Hepatocyte (in vitro differentiated cells): Measurements from ENCODE around the gene MAP3K4. TPM values are rescaled to one million over a fixed set of nuclear protein-coding genes. Genes with fewer than 3 reads are reported as not detected.

Experiments
- DNase-seq: peaks from one replicate; pipeline ENCODE4 v3.0.0-alpha.2; 2016; ENCODE audit warnings: low spot score
- H2AFZ ChIP-seq: fragments of 200-600 bp; sonication (generic); 2 replicates; pipeline ENCODE4 v1.6.0; 2016; ENCODE audit warnings: antibody characterized with exemption, mild to moderate bottlenecking
- H3K27ac ChIP-seq: fragments of 200-600 bp; sonication (generic); 2 replicates; pipeline ENCODE4 v1.5.1; 2016; ENCODE audit warnings: mild to moderate bottlenecking
- H3K27me3 ChIP-seq: fragments of 200-600 bp; sonication (generic); 2 replicates; pipeline ENCODE4 v1.6.1; 2016
- H3K36me3 ChIP-seq: fragments of 200-600 bp; sonication (generic); replicated peaks from 2 replicates; pipeline ENCODE4 v1.5.1; 2016; ENCODE audit warnings: low read depth; ENCODE audit not compliant: insufficient read depth
- H3K4me1 ChIP-seq: fragments of 200-600 bp; sonication (generic); 2 replicates; pipeline ENCODE4 v1.5.1; 2016; ENCODE audit warnings: mild to moderate bottlenecking, moderate library complexity; ENCODE audit not compliant: insufficient read depth
- H3K4me2 ChIP-seq: fragments of 200-600 bp; sonication (generic); 2 replicates; pipeline ENCODE4 v1.6.0; 2016
- H3K4me3 ChIP-seq: fragments of 200-600 bp; sonication (generic); 2 replicates; pipeline ENCODE4 v1.5.1; 2016; ENCODE audit warnings: mild to moderate bottlenecking
- H3K79me2 ChIP-seq: fragments of 200-600 bp; sonication (generic); 2 replicates; pipeline ENCODE4 v1.6.0; 2017; ENCODE audit warnings: mild to moderate bottlenecking
- H3K9me2 ChIP-seq: fragments of 200-600 bp; sonication (generic); replicated peaks from 2 replicates; pipeline ENCODE4 v1.6.0; 2017; ENCODE audit warnings: mild to moderate bottlenecking; ENCODE audit not compliant: insufficient read depth
- H3K9me3 ChIP-seq: fragments of 200-600 bp; sonication (generic); 2 replicates; pipeline ENCODE4 v1.5.1; 2016; ENCODE audit warnings: low read depth, mild to moderate bottlenecking
- H4K20me1 ChIP-seq: fragments of 200-600 bp; sonication (generic); 2 replicates; pipeline ENCODE4 v1.6.0; 2016; ENCODE audit warnings: mild to moderate bottlenecking; ENCODE audit not compliant: insufficient read depth, poor library complexity, severe bottlenecking
- EZH2 ChIP-seq: fragments of 200-600 bp; sonication (generic); IDR thresholded peaks from 2 replicates; pipeline ENCODE4 v1.6.1; 2016; ENCODE audit warnings: antibody characterized with exemption, mild to moderate bottlenecking, borderline replicate concordance
- EZH2phosphoT487 ChIP-seq: fragments of 200-600 bp; sonication (generic); IDR thresholded peaks from one replicate; pipeline ENCODE4 v1.6.1; 2018; ENCODE audit warnings: antibody characterized with exemption, mild to moderate bottlenecking, low read depth, moderate library complexity; ENCODE audit not compliant: unreplicated experiment, severe bottlenecking
- WGBS: methylation state at CpG from one replicate; pipeline ENCODE4 v1.1.6; 2016; ENCODE audit warnings: low lambda C conversion rate; ENCODE audit errors: missing lambda C conversion rate; 5-methylcytosine and 5-hydroxymethylcytosine counted together
- polyA plus RNA-seq: library from polyadenylated mRNA; unstranded; fragments of >200 nt; fragmentation: Nextera tagmentation; extraction: Ambion mirVana; gene quantifications from 2 replicates; pipeline ENCODE4 v1.2.1, GENCODE V29; 2016
- total RNA-seq: library from RNA; depleted of rRNA; stranded (reverse); fragments of >200 nt; gene quantifications from 2 replicates; pipeline ENCODE4 v1.2.3, GENCODE V29; 2014
- TF ChIP-seq, protein P1 (sequence below): fragments of 200-600 bp; sonication (generic); IDR thresholded peaks from 2 replicates; pipeline ENCODE4 v1.5.1; 2016; ENCODE audit warnings: antibody characterized with exemption, mild to moderate bottlenecking; ENCODE audit not compliant: poor library complexity

Gene MAP3K4
- total and polyA plus RNA-seq, 2 experiments from 2014 or later: 10.9 to 21.5 TPM

DNA sequence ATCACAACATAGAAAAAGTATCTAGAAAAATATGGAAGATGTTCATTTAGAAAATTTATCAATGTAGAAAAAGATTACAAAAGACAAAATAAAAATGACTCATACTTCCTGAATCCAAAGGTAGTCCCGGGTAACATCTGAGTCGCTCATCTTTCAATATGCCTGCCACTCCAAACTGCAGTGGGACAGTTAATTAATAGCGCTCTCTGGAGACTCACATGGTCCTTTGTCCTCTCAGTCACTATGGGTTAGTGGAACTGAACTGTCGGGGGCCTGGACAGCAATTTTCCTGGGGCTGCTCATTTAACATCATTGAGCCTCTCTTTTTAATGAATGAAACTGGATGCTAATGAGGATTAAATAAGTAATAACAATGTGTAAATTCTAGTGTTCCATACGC, 103.4 kb downstream of the MAP3K4 start:
- DNase-seq: no peak
- H3K27ac ChIP-seq: no peak overlapping the region
- no peak for TF ChIP-seq EZH2phosphoT487
- TF ChIP-seq, protein P1, sequence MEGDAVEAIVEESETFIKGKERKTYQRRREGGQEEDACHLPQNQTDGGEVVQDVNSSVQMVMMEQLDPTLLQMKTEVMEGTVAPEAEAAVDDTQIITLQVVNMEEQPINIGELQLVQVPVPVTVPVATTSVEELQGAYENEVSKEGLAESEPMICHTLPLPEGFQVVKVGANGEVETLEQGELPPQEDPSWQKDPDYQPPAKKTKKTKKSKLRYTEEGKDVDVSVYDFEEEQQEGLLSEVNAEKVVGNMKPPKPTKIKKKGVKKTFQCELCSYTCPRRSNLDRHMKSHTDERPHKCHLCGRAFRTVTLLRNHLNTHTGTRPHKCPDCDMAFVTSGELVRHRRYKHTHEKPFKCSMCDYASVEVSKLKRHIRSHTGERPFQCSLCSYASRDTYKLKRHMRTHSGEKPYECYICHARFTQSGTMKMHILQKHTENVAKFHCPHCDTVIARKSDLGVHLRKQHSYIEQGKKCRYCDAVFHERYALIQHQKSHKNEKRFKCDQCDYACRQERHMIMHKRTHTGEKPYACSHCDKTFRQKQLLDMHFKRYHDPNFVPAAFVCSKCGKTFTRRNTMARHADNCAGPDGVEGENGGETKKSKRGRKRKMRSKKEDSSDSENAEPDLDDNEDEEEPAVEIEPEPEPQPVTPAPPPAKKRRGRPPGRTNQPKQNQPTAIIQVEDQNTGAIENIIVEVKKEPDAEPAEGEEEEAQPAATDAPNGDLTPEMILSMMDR: no peak
- no peak for TF ChIP-seq EZH2
- H2AFZ ChIP-seq: no peak overlapping the region
- H3K79me2 ChIP-seq: no peaks in the 10 kb centered on the region
- no peaks in the 10 kb centered on the region for H4K20me1 ChIP-seq
- H3K9me3 ChIP-seq: no peaks in the 10 kb centered on the region
- H3K9me2 ChIP-seq: no peaks in the 10 kb centered on the region
- no peak overlapping the region for H3K4me3 ChIP-seq
- 88% methylated on average over 5 of the region's 5 CpGs for WGBS
- no peak overlapping the region for H3K4me2 ChIP-seq
- no peaks in the 10 kb centered on the region for H3K36me3 ChIP-seq
- H3K27me3 ChIP-seq: no peaks in the 10 kb centered on the region
- no peaks in the 10 kb centered on the region for H3K4me1 ChIP-seq

DNA sequence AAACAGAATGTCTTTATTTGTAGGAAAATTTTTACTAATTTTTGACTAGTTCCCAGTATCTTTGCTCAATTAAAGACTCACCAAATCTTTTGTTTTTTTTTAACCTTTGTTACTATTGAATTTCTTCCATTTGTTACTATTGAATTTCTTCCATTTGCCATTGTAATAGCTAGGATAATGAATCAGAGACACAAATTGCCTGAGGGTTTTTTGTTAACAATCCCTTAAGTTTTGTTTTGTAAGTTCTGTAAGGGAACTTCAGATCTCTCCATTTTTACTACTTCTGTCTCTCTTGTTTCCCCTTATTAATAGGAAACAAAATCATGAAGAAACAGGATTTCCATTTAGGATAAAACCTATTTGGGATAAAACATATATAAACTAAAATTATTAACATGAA, 104.3 kb downstream of the MAP3K4 start:
- Histone ChIP-seq H3K79me2 (no peaks in the 10 kb centered on the region), H2AFZ (no peak overlapping the region), H3K27ac (no peak overlapping the region), H3K27me3 (no peaks in the 10 kb centered on the region), H3K4me2 (no peak overlapping the region), H3K9me3 (no peaks in the 10 kb centered on the region), H3K9me2 (no peaks in the 10 kb centered on the region), H3K36me3 (no peaks in the 10 kb centered on the region), H4K20me1 (no peaks in the 10 kb centered on the region), H3K4me3 (no peak overlapping the region), H3K4me1 (no peaks in the 10 kb centered on the region)
- TF ChIP-seq EZH2phosphoT487 (no peak), EZH2 (no peak)
- TF ChIP-seq, protein P1: no peak
- no peak for DNase-seq

- no peaks in the 10 kb centered on the region for H4K20me1 ChIP-seq
- no peak overlapping the region for H3K27ac ChIP-seq
- no peaks in the 10 kb centered on the region for H3K27me3 ChIP-seq
- peak; percentile 10 for DNase-seq
- H3K9me2 ChIP-seq: no peaks in the 10 kb centered on the region
- H2AFZ ChIP-seq: no peak overlapping the region
- no peak for TF ChIP-seq EZH2phosphoT487
- TF ChIP-seq, protein P1: peak; percentile 17
- WGBS: 87% methylated on average over 8 of the region's 8 CpGs
- no peak overlapping the region for H3K4me2 ChIP-seq
- H3K79me2 ChIP-seq: no peaks in the 10 kb centered on the region
- H3K36me3 ChIP-seq: no peaks in the 10 kb centered on the region
- no peaks in the 10 kb centered on the region for H3K9me3 ChIP-seq
- H3K4me1 ChIP-seq: no peaks in the 10 kb centered on the region
- no peak overlapping the region for H3K4me3 ChIP-seq
Measured at GRCh38 chr6:161100072-161100471, 108.5 kb downstream of the MAP3K4 start.

DNA sequence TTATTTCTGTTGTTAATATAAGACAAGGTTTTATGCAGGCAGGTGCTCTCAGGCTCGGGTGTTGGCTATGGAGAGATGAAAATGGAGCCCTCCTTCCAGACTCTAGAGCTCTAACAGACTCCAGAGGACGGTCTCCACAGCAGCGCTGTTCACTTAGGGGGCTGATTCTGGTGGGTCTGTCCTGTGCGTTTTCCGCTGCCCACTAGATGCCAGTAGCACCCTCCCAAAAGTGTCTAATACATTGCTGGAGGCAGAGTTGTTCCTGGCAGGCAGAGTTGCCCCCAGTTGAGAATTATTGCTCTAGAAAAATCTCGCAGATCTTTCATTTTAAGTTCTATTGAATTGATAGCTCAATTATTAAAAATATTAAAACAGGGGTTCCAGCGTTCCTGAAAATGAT, 109.9 kb downstream of the MAP3K4 start:
- no peak overlapping the region for H2AFZ ChIP-seq
- no peak overlapping the region for H3K27ac ChIP-seq
- no peaks in the 10 kb centered on the region for H3K79me2 ChIP-seq
- peak; percentile 14 for DNase-seq
- no peaks in the 10 kb centered on the region for H3K9me3 ChIP-seq
- H3K4me1 ChIP-seq: no peaks in the 10 kb centered on the region
- H3K27me3 ChIP-seq: no peaks in the 10 kb centered on the region
- no peak for TF ChIP-seq EZH2
- TF ChIP-seq EZH2phosphoT487: no peak
- TF ChIP-seq, protein P1: peak; percentile 43
- no peak overlapping the region for H3K4me2 ChIP-seq
- no peaks in the 10 kb centered on the region for H4K20me1 ChIP-seq
- no peaks in the 10 kb centered on the region for H3K36me3 ChIP-seq
- H3K9me2 ChIP-seq: no peaks in the 10 kb centered on the region
- H3K4me3 ChIP-seq: no peak overlapping the region
- 88% methylated on average over 7 of the region's 7 CpGs for WGBS
